ENCODE data around the gene TMEM259. TPM values are rescaled to one million over a fixed set of nuclear protein-coding genes. Genes with fewer than 3 reads are reported as not detected.

Gene TMEM259
- total RNA-seq, 2 donors from 2014 or later, result 110 to 144 TPM

Other genes starting within 250 kb of the TMEM259 start
- gene PTBP1, start 223.7 kb downstream of the TMEM259 start, total RNA-seq, result 100 to 1,000 TPM in 1 of 2 donors, 10 to 100 TPM in 1; 90.1 to 131 TPM
- gene PLPPR3, start 199.2 kb downstream of the TMEM259 start, total RNA-seq, result under 1 TPM; 0.21 to 0.27 TPM
- under 1 TPM in 1 of 2 donors, not detected in 1; 0.18 TPM for gene AZU1, start 193.3 kb downstream of the TMEM259 start, total RNA-seq
- not detected for gene PRTN3, start 180.1 kb downstream of the TMEM259 start, total RNA-seq
- gene ELANE, start 168.8 kb downstream of the TMEM259 start, total RNA-seq, result 1 to 10 TPM; 1.5 to 2.4 TPM
- 100 to 1,000 TPM; 277 to 861 TPM for gene CFD, start 161.5 kb downstream of the TMEM259 start, total RNA-seq
- gene MED16, start 127.9 kb downstream of the TMEM259 start, total RNA-seq, result 10 to 100 TPM; 25.4 to 27.4 TPM
- gene RNU6-9, start 127.6 kb downstream of the TMEM259 start, total RNA-seq, result not detected
- 10 to 100 TPM; 18.3 to 31.6 TPM for gene R3HDM4, start 107.9 kb downstream of the TMEM259 start, total RNA-seq
- not detected for gene KISS1R, start 103.8 kb downstream of the TMEM259 start, total RNA-seq
- 1 to 10 TPM; 5.3 to 5.8 TPM for gene ARID3A, start 95.1 kb downstream of the TMEM259 start, total RNA-seq
- 10 to 100 TPM; 16.2 to 17.2 TPM for gene WDR18, start 36.8 kb downstream of the TMEM259 start, total RNA-seq
- under 1 TPM in 1 of 2 donors, not detected in 1; 0.06 TPM for gene GRIN3B, start 20.7 kb downstream of the TMEM259 start, total RNA-seq
- not detected for gene RNU6-2, start 399 bp upstream of the TMEM259 start, total RNA-seq
- 10 to 100 TPM; 74.4 to 83.8 TPM for gene CNN2, start 5.5 kb upstream of the TMEM259 start, total RNA-seq
- gene ABCA7, start 19.0 kb upstream of the TMEM259 start, total RNA-seq, result 10 to 100 TPM in 1 of 2 donors, 1 to 10 TPM in 1; 7.7 to 10.0 TPM
- gene ARHGAP45, start 46.0 kb upstream of the TMEM259 start, total RNA-seq, result 10 to 100 TPM; 10.6 to 12.6 TPM
- gene POLR2E, start 74.3 kb upstream of the TMEM259 start, total RNA-seq, result 100 to 1,000 TPM; 142 to 143 TPM
- 100 to 1,000 TPM; 378 to 432 TPM for gene GPX4, start 82.9 kb upstream of the TMEM259 start, total RNA-seq
- 10 to 100 TPM; 27.2 to 64.2 TPM for gene SBNO2, start 153.1 kb upstream of the TMEM259 start, total RNA-seq
- gene STK11, start 184.7 kb upstream of the TMEM259 start, total RNA-seq, result 10 to 100 TPM; 48.2 to 53.0 TPM
- gene CBARP, start 216.9 kb upstream of the TMEM259 start, total RNA-seq, result 1 to 10 TPM; 1.6 to 3.8 TPM
- 100 to 1,000 TPM; 540 to 639 TPM for gene ATP5F1D, start 220.6 kb upstream of the TMEM259 start, total RNA-seq
- gene MIDN, start 227.5 kb upstream of the TMEM259 start, total RNA-seq, result 100 to 1,000 TPM in 1 of 2 donors, 10 to 100 TPM in 1; 58.7 to 148 TPM
- gene CIRBP, start 248.2 kb upstream of the TMEM259 start, total RNA-seq, result 100 to 1,000 TPM; 229 to 379 TPM

Data from left cardiac atrium (tissue), 2 donors.